ENCODE results near the gene ANKRD17.
A peak's percentile ranks its signal among the peaks of the same experiment; 100 is the strongest.
"Not testable (repeated sequence)": the region's sequence is repeated elsewhere in the genome, so short reads cannot be mapped to it uniquely, and the experiment has no call there.

ANKRD17 gene

GRCh38 chr4:73258686-73259570 is at the start of gene ANKRD17:
ANKRD17 (minus strand) TSS chr4:73258798; CDS start chr4:73258668, 130 bp downstream.
- peak; percentile 74 for DNase-seq (ENCODE audit: low spot score)
- no peak for FAIRE-seq

- DNase-seq (ENCODE audit: low spot score) (peak; percentile 14), FAIRE-seq (no peak)
These were observed 49.7 kb upstream of the ANKRD17 start for GRCh38 chr4:73308286-73308685.

- DNase-seq (ENCODE audit: low spot score) (no peak), FAIRE-seq (no peak)
These were observed 45.1 kb upstream of the ANKRD17 start for GRCh38 chr4:73303711-73304110.

GRCh38 chr4:73299548-73300280 is 41.1 kb upstream of the ANKRD17 start:
- DNase-seq (ENCODE audit: low spot score) (no peak), FAIRE-seq (no peak)

- FAIRE-seq; DNase-seq (ENCODE audit: low spot score): not testable (repeated sequence)
These were observed 34.1 kb upstream of the ANKRD17 start for GRCh38 chr4:73292661-73293060.

- DNase-seq (ENCODE audit: low spot score), result no peak
- FAIRE-seq, result no peak
These were observed 23.4 kb upstream of the ANKRD17 start for GRCh38 chr4:73281982-73282381.

GRCh38 chr4:73281396-73281795 is 22.8 kb upstream of the ANKRD17 start:
- no peak for DNase-seq (ENCODE audit: low spot score)
- no peak for FAIRE-seq

- no peak for DNase-seq (ENCODE audit: low spot score)
- FAIRE-seq, result no peak
These were observed 18.6 kb upstream of the ANKRD17 start for GRCh38 chr4:73277201-73277600.

- no peak for FAIRE-seq
These were observed 16.7 kb upstream of the ANKRD17 start for GRCh38 chr4:73275318-73275654.

GRCh38 chr4:73272816-73273215 is 14.2 kb upstream of the ANKRD17 start:
- FAIRE-seq (no peak), DNase-seq (ENCODE audit: low spot score) (no peak)

More at GRCh38 chr4:73275318-73275654, 16.7 kb upstream of the ANKRD17 start:
- DNase-seq (ENCODE audit: low spot score), result no peak

GRCh38 chr4:73267050-73267449 is 8.5 kb upstream of the ANKRD17 start:
- no peak for DNase-seq (ENCODE audit: low spot score)
- FAIRE-seq, result no peak

- FAIRE-seq, result no peak
- peak; percentile 17 for DNase-seq (ENCODE audit: low spot score)
These were observed 1.0 kb upstream of the ANKRD17 start for GRCh38 chr4:73259571-73260090.

- no peak for FAIRE-seq
- no peak for DNase-seq (ENCODE audit: low spot score)
These were observed 237 bp downstream of the ANKRD17 start for GRCh38 chr4:73258436-73258685.

GRCh38 chr4:73257651-73258435 is 755 bp downstream of the ANKRD17 start:
- FAIRE-seq, result no peak
- peak; percentile 16 for DNase-seq (ENCODE audit: low spot score)

GRCh38 chr4:73257234-73257633 is 1.4 kb downstream of the ANKRD17 start:
- DNase-seq (ENCODE audit: low spot score) (peak; percentile 73), FAIRE-seq (peak; percentile 67)

- FAIRE-seq, result not testable (repeated sequence)
These were observed 2.8 kb downstream of the ANKRD17 start for GRCh38 chr4:73255847-73256246.

GRCh38 chr4:73252001-73252400 is 6.6 kb downstream of the ANKRD17 start:
- FAIRE-seq (no peak), DNase-seq (ENCODE audit: low spot score) (no peak)

More at GRCh38 chr4:73255847-73256246, 2.8 kb downstream of the ANKRD17 start:
- not testable (repeated sequence) for DNase-seq (ENCODE audit: low spot score)

GRCh38 chr4:73251384-73251783 is 7.2 kb downstream of the ANKRD17 start:
- FAIRE-seq (no peak), DNase-seq (ENCODE audit: low spot score) (no peak)

- DNase-seq (ENCODE audit: low spot score) (no peak), FAIRE-seq (no peak)
These were observed 8.0 kb downstream of the ANKRD17 start for GRCh38 chr4:73250642-73251041.

- no peak for FAIRE-seq
These were observed 9.8 kb downstream of the ANKRD17 start for GRCh38 chr4:73248821-73249220.

GRCh38 chr4:73248416-73248815 is 10.2 kb downstream of the ANKRD17 start:
- DNase-seq (ENCODE audit: low spot score) (no peak), FAIRE-seq (peak; percentile 20)

More at GRCh38 chr4:73248821-73249220, 9.8 kb downstream of the ANKRD17 start:
- no peak for DNase-seq (ENCODE audit: low spot score)

- FAIRE-seq (no peak), DNase-seq (ENCODE audit: low spot score) (no peak)
These were observed 11.5 kb downstream of the ANKRD17 start for GRCh38 chr4:73247100-73247499.
